ENCODE measurements around the gene KCNJ2.

DNA sequence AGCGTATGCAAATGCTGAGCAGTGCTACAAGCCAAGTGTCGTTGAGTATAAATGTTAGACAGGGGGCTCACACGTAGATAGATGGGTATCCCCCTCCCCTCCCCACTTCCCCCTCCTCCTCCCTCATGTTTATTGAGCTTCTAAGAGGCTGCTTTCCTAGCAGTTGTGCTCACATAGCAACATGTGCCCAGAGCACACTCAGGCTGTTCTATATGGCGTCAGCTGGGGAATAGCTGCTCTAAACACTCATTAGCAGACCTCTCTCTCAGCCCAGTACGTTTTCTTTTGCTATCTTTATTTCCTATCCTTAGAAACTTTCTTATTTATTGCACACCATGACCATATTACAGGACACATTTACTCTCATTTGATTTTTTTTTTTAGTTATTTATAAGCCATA, 1.8 kb downstream of the KCNJ2 start:
- TF ChIP-seq, protein P1, sequence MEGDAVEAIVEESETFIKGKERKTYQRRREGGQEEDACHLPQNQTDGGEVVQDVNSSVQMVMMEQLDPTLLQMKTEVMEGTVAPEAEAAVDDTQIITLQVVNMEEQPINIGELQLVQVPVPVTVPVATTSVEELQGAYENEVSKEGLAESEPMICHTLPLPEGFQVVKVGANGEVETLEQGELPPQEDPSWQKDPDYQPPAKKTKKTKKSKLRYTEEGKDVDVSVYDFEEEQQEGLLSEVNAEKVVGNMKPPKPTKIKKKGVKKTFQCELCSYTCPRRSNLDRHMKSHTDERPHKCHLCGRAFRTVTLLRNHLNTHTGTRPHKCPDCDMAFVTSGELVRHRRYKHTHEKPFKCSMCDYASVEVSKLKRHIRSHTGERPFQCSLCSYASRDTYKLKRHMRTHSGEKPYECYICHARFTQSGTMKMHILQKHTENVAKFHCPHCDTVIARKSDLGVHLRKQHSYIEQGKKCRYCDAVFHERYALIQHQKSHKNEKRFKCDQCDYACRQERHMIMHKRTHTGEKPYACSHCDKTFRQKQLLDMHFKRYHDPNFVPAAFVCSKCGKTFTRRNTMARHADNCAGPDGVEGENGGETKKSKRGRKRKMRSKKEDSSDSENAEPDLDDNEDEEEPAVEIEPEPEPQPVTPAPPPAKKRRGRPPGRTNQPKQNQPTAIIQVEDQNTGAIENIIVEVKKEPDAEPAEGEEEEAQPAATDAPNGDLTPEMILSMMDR (IDR thresholded peaks at IDR 0.05): no peak
- TF ChIP-seq POLR2AphosphoS5 (IDR thresholded peaks at IDR 0.05) (no peak), POLR2A (IDR thresholded peaks at IDR 0.05) (no peak), EP300 (IDR thresholded peaks at IDR 0.05) (no peak)

All from stomach (tissue), 4 donors.